A204.1 (cell line): ENCODE results near the gene SDCCAG8.
"Not testable (repeated sequence)": the region's sequence is repeated elsewhere in the genome, so short reads cannot be mapped to it uniquely, and the experiment has no call there.

Experiments used
- FAIRE-seq: peaks from 2 replicates; lab custom pipeline; 2012; peaks lifted over from hg19 to GRCh38; lab: Jason Lieb, UNC

Gene SDCCAG8

DNA sequence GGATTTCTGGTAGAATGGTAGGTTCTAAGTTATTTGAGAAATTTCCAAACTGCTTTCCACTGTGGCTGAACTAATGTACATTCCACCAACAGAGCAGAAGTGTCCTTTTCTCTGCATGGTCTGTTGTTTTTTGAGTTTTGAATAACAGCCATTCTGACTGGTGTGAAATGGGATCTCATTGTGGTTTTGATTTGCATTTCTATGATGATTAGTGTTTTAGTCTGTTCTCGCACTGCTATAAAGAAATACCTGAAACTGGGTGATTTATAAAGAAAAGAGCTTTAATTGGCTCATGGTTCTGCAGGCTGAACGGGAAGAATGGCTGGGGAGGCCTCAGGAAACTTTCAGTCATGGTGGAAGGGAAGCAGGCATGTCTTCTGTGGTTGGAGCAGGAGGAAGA, 80.3 kb downstream of the SDCCAG8 start:
- FAIRE-seq = no peak

DNA sequence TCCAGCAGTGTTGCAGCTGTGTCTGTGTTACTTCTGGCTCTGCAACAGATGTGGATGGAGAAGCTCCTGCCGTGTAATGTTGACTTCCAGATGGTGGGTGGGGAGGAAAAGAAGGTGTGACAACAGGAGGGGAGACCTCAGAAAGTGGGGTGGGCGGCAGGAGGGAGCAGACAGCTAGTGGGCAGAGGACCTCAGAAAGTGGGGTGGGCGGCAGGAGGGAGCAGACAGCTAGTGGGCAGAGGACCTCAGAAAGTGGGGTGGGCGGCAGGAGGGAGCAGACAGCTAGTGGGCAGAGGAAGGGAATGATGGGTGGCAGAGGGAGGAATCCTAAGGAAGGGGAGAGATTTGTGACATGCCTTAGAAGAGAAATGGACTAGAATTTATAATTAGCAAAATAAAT, 83.0 kb downstream of the SDCCAG8 start:
- FAIRE-seq = not testable (repeated sequence)

DNA sequence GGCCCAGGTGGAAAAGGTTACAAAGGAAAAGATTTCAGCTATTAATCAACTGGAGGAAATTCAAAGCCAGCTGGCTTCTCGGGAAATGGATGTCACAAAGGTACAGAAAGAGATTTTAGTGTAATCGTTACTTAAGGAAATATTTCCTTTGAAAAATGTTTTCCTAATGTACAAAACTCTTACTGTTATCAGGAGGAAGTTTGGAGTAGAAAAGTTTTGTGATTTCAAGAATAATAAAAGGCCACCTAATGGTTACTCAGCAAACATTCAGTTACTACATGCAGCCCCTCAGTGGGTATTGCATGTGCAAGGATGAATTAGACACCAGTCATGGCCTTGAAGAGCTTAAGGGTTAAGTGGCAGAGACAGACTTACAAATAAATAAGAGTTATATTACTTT, 85.2 kb downstream of the SDCCAG8 start:
- FAIRE-seq = no peak

DNA sequence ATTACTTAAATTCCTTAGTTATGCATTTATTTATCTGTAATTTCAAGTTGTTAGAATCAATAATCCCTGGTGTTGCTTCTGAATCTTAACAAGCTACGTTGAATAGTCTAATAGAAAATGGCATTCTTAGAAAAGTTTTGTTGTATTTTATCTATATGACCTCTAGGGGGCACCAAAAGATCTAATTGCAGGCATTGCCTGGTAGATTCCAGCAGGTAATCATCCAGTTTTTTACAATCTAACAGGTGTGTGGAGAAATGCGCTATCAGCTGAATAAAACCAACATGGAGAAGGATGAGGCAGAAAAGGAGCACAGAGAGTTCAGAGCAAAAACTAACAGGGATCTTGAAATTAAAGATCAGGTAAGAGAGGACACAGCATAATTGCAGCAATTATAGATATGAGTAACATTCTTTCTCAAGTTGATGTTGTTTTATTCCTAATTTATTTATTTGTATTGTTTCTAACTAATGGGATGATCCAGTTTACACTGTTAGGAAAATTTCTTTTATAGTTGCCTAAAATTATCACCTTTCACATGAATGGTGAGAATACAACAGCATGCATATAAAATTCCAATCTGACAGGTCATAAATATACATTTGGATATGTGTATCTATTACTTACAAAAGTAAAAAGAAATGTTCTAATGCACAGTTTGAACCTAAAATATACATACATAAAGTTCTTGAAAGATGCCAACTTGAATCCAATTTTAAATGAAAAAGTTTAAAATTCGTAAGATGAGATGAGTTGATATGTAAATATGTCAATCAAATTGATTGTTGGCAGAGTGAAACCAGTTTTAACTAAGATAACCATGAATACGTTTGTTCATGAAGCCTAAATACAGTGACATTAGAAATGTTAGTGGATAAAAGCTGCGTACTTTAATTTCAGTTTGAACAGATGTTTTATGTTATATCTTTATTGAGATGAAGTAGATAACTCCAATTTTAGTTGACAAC, 88.4 kb downstream of the SDCCAG8 start:
- peak; percentile 97 for FAIRE-seq

DNA sequence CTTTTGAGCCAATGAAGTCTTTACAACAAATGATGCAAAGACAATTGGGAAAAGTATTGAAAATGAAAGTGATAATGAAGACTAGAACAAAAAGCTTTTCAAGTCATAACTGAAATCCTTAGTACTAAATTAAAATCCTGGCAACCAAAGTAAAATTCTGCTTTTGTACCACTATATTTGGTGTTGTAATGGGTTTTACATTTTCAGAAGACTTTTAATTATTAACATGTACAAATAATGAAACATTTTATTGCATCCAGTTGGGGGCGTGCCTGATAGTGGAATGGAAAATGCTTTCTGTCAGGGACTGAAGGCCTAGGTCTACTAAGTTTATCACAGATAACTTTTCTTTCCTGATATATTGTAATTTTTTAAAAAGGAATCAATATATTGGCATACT, 89.4 kb downstream of the SDCCAG8 start:
- no peak for FAIRE-seq

DNA sequence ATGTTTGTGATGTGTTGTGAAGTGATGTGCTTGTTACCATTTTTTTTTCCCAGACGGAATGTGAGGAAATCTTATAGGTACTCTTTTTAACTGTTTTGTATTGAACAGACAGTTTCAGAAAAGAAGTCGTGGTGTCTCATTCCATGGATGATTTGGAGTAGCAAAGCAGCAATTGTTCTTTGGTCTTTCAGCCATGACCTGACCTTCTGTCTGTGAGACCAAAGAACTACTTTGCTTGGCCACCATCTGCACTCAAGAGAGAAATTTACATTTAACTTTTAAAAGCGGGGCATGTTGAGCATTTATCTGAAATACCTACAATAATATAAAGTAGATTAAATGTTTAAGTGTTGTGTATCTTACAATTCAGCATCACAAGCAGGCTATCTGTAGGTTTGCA, 90.2 kb downstream of the SDCCAG8 start:
- no peak for FAIRE-seq

DNA sequence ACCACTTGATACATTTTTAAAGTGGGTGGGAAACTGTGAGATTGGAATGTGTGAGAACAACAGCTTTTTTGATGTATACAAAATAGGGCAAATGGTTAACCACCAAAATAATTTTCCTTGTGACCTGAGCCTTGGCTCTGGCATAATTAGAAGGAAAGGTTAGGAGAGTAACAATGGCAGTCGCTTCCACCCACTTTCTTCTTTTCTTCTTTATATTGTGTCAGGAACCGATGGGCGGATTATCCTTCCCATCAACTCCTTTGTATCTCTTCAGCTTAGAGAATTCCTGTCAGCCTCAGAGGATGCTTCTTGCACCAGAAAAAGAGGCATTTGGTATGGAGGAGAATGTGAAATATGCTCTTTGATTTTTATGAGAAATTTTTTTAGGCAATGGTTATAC, 90.6 kb downstream of the SDCCAG8 start:
- FAIRE-seq = no peak

DNA sequence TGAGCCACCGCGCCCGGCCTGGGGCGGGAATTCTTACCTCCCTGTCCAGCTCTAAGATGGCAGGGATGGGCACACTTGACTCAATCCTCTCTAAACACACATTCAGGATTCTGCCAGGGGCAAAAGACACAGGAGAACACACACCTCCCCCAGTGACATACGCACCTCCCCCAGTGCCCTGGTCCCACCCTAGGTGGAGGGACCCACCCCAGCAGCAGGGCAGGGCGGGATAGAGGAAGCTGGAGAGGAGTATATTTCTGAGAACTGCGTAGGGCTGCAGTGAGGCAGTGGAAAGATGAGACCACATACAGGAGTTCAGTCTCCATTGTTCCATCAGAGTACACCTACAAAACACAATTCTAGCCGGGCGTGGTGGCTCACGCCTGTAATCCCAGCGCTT, 92.5 kb downstream of the SDCCAG8 start:
- no peak for FAIRE-seq

DNA sequence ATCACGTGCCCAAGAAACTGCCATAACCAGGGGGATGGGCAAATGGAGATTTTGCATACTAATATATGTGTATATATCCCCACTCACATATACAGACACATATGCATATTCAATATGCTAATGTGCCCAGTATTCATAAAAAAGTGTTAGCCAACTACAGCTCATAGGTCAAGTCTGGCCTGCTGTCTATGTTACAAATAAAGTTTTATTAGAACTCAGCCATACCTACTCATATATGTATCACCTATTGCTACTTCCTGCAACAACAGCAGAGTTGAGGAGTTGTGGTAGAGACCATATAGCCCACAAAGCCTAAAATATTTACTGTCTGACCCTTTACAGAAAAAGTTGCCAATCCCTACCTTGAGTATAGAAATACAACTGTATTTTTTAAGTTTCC, 93.3 kb downstream of the SDCCAG8 start:
- no peak for FAIRE-seq

DNA sequence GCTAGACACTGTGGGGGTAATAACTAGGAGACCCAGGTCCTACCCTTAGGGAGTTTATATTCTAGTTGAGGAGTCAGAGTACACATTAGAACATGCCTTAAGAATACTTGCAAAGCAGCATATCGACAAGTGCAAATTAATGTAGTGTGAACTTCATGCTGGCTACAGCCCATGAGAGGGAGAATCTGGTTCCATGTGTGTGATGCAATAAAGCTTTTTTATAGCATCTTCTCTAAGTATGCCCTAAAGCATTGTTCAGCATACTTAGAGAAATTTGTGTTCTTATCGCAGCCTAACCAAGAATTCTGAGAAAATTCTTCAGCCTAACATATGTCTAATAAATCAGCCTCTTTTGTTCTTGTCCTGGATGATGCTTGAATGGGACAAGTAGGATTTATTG, 95.5 kb downstream of the SDCCAG8 start:
- no peak for FAIRE-seq

DNA sequence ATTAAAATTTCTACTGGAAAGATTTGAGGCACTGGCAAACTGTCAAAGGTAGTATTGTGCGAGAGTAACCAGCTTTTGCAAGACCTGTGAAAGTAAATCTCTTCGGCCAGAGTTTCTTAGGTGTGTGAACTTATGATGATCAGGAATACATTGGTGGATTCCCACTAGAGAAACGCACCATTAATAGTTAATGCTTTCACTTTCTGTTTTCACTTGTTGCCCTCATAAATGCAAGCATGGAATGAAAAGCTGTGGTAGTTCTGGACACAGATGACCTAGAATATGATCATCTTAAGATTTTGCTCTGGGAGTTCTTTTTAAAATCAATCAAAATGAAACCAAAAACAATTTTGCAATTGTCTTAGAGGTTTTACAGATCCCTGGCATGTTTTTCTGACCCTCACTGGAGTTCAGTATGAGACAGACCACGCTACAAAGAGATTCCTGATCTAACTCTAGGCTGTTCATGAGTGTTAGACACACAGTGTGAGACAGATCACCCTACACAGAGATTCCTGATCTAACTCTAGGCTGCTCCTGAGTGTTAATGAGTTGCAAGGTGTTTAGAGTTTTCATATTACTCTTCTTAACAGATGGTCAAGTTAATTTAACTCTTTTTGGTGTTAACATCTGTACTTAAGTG, 98.8 kb downstream of the SDCCAG8 start:
- peak; percentile 90 for FAIRE-seq

DNA sequence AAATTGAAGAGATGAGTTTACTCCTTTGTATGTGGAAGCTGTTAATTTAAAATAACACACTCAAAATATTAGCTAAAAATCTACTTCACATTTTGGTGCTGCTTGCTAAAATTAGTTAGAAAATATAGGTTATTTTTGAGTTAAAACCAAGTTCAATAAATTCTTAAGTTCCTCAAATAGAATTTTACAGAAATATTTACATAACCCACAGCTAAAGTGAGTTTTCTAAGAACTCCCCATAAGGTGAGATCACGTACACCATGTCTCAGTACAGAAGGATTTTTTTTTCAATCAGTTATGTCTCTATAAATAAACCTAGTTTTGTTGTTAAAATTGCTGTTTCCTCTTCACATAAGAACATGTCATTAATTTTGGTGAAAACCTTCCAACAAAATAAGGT, 108.0 kb downstream of the SDCCAG8 start:
- FAIRE-seq = no peak

DNA sequence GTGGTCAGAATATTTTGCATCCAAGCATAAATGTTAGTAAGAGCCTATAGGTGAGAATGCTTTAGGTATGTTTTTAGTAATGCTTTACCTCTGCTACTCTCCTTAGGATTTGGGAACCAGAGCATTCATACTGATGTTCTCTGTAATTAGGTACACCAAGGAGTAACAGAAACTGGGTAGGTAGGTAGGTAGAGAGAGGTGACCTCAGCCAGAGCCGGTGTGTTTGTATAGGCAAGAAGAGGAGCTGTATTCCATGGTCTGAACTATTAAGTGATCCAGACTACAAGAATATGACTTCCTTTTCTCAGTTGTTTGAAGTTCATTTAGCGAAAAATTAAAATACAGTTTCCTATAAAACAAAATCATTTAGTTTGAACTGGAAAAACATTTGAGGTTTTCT, 108.5 kb downstream of the SDCCAG8 start:
- no peak for FAIRE-seq

DNA sequence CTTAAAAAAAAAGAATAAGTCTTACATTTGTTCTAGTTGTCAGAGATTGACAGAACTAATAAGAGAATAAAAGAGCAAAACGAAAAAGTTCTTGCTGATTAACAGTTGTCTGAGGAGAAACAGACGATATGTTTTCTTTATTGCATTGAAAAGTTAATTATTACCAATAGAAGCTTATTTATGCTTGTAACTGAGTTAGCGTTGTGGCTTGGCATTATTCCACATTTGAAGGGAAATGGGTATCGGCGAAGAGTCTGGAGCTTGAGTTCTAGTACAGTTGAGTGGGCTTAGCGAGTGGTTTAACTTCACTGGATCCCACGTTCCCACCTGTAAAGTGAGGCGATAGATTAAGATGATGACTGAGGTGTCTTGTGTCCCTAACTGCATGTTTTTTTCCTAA, 109.0 kb downstream of the SDCCAG8 start:
- no peak for FAIRE-seq

DNA sequence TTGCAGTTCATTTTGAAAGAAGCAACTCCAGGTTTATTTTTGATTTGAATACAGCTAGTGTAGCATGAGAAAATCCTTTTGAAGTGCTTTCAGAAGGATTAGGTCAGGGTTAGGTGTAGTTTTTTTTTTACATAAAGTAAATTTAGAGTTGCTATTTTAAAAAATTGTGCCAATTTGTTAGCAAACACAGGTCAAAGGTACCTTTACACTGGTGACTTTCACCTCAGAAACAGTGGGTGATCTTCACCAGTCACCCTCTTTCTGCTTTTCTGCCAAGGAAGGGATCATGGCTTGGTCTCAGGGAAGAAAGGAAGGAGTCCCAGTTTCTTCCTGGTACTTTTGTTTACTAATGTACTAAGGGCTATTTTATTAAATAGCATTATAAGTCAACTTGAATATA, 111.5 kb downstream of the SDCCAG8 start:
- no peak for FAIRE-seq

DNA sequence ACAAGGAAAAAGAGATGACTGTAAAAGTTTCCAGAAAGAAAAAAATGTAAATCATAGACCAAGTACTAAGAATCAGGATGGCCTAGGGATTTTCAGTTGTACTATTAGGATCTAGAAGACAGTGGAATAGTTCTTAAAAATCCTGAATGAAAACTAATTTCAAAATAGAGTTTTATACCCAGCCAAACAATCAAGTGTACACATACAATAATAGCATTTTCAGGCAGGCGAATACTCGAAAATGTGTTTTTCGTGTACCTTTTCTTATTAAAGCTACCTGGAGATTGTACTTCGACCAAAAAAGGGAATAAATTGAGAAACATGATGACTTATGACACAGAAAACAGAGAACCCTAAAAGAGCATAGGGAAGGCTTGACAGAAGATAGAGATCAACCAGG, 118.6 kb downstream of the SDCCAG8 start:
- no peak for FAIRE-seq

DNA sequence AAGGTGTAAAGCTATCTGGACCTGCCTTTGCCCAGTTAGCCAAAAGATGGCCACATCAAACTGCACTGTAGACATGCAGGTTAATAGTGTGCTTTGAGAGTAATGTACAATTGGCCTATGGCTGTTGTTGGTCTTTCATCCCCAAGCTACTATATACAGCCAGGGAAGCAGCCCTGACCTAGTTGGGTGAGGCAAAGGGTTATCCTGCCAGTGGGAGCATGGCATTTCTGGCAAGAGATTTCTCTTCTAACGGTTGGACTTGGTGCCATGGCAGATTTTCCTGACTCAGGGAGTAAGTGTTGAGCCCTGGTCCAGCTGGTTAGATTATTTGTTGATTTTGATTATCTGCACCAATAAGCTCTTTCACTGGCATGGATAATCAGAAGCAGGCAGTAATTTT, 119.8 kb downstream of the SDCCAG8 start:
- no peak for FAIRE-seq

DNA sequence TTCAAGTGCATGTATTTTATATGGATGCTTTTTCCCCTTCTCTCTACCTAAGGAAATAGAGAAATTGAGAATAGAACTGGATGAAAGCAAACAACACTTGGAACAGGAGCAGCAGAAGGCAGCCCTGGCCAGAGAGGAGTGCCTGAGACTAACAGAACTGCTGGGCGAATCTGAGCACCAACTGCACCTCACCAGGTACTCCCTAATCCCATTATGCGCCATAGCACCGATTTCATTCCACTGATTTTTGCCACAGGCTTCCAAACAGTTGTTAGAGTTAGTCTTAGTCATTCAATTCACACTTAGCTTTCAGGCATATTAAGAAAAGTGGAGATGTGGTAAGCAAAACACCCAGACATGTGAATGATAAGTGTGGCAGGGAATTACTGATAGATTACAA, 122.8 kb downstream of the SDCCAG8 start:
- no peak for FAIRE-seq

DNA sequence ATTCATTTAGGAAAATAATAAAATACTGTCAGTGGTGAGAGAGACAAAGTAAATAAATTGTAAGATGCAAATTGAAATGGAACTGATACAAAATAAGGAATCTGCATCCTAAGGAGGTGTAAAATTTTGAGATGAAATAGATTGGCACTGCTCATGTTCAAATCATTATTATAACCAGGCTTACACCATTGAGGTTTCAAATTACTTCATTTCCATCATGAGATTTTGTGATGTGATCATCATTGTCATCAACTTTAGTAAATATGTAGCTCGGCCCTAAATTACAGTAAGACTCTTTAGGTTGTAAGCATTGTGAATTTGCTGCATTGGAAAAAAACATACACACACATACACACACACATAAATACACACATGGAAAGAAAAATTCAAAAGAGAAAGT, 123.4 kb downstream of the SDCCAG8 start:
- no peak for FAIRE-seq

DNA sequence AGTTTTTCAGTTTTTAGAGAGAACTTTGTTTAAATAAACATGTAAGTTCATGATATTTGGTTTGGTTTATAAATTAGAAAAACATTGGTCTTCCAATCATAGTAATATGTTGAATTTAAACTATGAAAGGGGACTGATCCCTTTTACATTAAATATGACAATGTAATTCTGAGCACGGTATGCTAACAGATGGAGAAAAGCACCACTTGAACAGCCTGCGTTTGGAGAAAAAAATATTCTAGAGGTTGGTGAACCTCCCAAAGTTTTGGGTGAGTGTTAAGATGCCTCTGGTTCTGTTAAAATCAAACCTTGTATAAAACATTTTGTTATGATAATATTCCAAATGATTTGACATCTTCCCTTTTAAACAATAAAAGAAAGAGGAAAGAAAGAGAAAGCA, 123.9 kb downstream of the SDCCAG8 start:
- FAIRE-seq = no peak

DNA sequence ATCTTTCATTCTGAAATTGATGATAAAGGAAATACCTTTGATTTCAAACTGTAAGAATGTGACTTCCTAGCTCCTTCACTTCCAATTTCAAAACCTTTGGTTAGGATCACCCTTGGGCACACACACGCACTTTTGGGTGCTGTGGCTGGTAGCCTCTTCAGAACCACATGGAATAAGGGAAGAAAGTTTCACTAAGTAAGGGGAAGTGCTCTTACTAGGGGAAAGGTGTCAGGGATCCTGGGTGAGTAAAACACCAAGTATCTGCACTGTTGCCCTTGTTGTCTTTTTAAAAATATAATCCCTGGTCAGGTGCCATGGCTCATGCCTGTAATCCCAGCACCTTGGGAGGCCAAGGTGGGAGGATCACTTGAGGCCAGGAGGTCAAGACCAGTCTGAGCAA, 132.4 kb downstream of the SDCCAG8 start:
- FAIRE-seq = no peak

DNA sequence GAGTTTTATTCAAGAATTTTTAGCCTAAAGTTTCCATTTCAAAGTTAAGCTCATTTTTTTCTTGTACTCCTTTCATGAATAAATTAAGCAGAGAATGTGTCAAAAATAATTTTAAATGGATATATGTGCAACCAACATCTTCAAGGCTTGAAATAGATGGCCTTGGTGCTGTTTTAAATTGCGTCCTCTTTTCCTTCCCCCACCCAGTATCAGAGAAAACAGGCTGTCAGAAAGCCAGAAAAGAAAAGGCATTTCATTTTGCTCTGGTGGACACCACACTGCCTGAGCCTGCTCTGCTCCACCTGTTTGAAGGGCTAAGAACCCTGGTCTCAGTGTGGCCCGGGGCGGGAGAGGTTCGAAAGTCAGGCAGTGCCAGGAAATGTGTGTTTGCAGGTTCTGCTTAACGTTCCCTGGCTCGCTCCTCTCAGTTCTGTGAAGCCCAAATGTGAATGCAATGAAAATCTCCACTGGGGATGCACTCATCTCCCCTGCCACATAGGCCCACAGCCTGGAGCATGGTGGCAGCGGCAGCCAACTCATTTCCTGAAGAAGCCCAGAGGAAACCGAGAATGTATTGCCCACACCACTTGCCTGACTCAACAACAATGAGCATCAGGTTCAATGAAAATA, 134.4 kb downstream of the SDCCAG8 start:
- no peak for FAIRE-seq

DNA sequence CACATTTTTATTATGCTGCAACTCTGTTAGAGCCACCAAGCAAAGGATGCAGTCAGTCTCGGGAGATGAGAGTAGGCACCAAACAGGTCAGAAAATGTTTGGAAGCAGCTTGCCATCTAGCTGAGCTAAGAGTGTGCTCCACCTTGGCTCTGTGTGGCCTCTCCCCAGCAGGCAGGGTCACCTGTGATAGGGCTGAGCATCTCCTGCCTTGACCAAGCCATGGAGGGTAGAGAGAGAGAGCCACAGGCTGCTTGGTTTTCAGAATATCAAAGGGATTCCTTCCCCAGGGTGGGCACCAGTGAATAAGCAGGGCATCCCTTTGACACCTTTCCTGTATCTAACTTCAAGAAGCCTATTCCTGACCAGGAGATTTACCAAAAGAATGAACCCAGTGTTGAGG, 135.5 kb downstream of the SDCCAG8 start:
- no peak for FAIRE-seq
